Measurements from ENCODE around the gene PRXL2B. TPM values are rescaled to one million over a fixed set of nuclear protein-coding genes. Genes with fewer than 3 reads are reported as not detected.

Gene PRXL2B
- total RNA-seq, 1 experiment from 2014 or later: 32.2 TPM

DNA sequence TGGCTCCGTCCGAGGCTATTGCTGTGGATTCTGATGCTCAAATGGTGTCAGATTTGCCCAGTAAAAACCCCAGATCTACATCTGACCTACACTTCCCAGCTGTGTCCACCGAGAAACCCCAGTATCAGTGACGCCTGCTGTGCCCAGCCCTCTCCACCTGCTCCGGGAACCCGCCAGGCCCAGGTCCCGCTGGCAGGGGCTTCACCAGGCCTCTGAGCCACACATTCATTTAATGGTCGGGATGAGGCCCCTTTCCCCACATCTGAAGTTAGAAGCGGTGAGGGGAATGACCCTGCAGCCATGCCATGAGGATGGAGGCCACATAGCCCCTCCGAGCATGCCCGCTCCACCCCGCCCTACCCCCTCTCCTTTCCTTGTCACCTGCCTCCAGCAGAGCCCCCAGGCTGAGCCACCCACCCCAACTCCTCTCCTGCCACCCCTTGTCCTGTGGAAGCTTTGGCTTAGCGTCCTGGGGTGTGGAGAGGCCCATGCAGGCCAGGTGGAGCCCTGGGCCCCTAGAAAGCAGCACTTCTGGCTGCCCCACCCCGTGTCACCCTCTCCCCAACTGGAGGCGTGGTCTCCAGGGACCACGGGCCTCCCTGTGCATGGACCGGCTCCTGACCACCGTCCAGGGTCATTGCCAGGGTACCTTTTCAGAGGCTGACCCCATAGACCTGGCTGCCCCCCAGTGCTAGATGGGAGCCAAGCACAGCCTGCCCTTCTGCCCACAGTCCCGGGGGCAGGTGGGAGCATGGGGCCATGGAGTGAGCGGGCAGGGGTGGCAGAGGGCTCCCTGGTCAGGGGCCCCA lies 22.4 kb upstream of the PRXL2B start (continued):
- TF ChIP-seq, protein P1, sequence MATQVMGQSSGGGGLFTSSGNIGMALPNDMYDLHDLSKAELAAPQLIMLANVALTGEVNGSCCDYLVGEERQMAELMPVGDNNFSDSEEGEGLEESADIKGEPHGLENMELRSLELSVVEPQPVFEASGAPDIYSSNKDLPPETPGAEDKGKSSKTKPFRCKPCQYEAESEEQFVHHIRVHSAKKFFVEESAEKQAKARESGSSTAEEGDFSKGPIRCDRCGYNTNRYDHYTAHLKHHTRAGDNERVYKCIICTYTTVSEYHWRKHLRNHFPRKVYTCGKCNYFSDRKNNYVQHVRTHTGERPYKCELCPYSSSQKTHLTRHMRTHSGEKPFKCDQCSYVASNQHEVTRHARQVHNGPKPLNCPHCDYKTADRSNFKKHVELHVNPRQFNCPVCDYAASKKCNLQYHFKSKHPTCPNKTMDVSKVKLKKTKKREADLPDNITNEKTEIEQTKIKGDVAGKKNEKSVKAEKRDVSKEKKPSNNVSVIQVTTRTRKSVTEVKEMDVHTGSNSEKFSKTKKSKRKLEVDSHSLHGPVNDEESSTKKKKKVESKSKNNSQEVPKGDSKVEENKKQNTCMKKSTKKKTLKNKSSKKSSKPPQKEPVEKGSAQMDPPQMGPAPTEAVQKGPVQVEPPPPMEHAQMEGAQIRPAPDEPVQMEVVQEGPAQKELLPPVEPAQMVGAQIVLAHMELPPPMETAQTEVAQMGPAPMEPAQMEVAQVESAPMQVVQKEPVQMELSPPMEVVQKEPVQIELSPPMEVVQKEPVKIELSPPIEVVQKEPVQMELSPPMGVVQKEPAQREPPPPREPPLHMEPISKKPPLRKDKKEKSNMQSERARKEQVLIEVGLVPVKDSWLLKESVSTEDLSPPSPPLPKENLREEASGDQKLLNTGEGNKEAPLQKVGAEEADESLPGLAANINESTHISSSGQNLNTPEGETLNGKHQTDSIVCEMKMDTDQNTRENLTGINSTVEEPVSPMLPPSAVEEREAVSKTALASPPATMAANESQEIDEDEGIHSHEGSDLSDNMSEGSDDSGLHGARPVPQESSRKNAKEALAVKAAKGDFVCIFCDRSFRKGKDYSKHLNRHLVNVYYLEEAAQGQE (IDR thresholded peaks at IDR 0.05; ENCODE audit: low read depth): no peak
- TF ChIP-seq SIN3A (IDR thresholded peaks at IDR 0.05; ENCODE audit: low read depth) (no peak), FOSL1 (IDR thresholded peaks at IDR 0.05; ENCODE audit: low read depth) (no peak), ELF1 (IDR thresholded peaks at IDR 0.05; ENCODE audit: borderline replicate concordance, low read depth) (no peak), SRF (IDR thresholded peaks at IDR 0.05; ENCODE audit: low read depth) (no peak)
- TF ChIP-seq, protein P2, sequence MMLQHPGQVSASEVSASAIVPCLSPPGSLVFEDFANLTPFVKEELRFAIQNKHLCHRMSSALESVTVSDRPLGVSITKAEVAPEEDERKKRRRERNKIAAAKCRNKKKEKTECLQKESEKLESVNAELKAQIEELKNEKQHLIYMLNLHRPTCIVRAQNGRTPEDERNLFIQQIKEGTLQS (IDR thresholded peaks at IDR 0.05): no peak

- Histone ChIP-seq H2AFZ (ENCODE audit: low read depth, low read length, poor library complexity, severe bottlenecking) (no peak overlapping the region), H3K27me3 (ENCODE audit: insufficient read depth, low read length) (no peaks in the 10 kb centered on the region), H3K4me1 (ENCODE audit: control insufficient read depth in 1 of 2, insufficient read depth in 2 of 2, low read length in 2 of 2) (no peaks in the 10 kb centered on the region), H3K9me2 (ENCODE audit: insufficient read depth) (no peaks in the 10 kb centered on the region), H4K20me1 (ENCODE audit: insufficient read depth) (no peaks in the 10 kb centered on the region), H3K4me2 (ENCODE audit: low read length) (no peak overlapping the region), H3K27ac (ENCODE audit: low read depth, low read length) (no peak overlapping the region), H3K36me3 (ENCODE audit: control insufficient read depth in 1 of 2, insufficient read depth in 2 of 2, low read length in 2 of 2) (no peaks in the 10 kb centered on the region), H3K9ac (ENCODE audit: low read length) (no peak overlapping the region), H3K79me2 (ENCODE audit: insufficient read depth, low read length) (no peaks in the 10 kb centered on the region), H3K9me3 (ENCODE audit: control insufficient read depth in 1 of 2, insufficient read depth in 1 of 2, low read depth in 1 of 2, low read length in 2 of 2) (no peaks in the 10 kb centered on the region), H3K4me3 (replicated peaks in 1 of 2; ENCODE audit: low read depth in 1 of 2, low read length in 2 of 2) (no peak overlapping the region)
- DNase-seq (ENCODE audit: low read depth, low spot score) (no peak), ATAC-seq (no peak)
- intact Hi-C loops (cut with micrococcal nuclease): no loop called here
- CTCF ChIA-PET: no interaction called here
- BruUV-seq (replicated peaks): no TSS peak
- POLR2A ChIA-PET: no interaction called here
- RAD21 ChIA-PET (ENCODE audit: low non-redundant PET in 1 of 2, low total read pairs in 2 of 2, uncharacterized antibody in 2 of 2, unreplicated experiment in 2 of 2): no interaction called here
- TF ChIP-seq JUND (IDR thresholded peaks at IDR 0.05) (no peak), MAX (IDR thresholded peaks at IDR 0.05) (no peak)
Measured at GRCh38 chr1:2564815-2565374, 21.7 kb upstream of the PRXL2B start.

Data from HCT116 (cell line).